ENCODE measurements around the gene PTGDR2. TPM values are rescaled to one million over a fixed set of nuclear protein-coding genes. Genes with fewer than 3 reads are reported as not detected.

The PTGDR2 gene
- total RNA-seq, 1 experiment from 2014 or later = 0.12 TPM

DNA sequence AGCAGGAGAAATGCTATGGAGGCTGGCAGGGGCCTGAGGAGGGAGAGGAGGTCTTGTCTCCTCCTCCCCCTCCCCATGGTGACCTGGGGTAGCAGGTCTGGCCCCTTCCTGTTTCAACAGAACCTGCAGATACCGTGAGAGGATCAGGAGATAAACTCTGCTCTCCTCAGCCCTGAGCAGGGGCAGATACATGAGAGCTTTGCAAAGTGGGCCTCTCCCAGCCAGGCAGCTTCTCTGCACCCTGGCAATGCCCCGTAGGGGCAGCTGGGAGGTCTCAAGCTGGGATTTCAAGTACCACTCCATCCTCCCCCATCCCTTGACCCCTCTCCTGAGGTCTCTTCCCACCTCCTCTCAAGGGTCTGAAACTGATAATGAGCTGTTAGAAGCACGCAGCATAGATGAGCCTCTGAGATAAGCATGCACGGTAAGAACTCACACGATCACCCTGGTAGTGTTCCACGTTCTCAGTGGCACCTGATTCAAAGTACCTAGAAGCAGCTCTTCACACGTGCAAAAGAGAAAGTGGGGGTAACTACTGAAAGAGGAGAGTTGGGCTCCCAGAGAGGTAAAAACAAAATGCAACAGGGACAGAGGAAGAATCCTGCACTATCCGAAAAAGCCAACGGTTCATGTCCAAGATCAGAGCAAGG lies 18.8 kb downstream of the PTGDR2 start:
- Histone ChIP-seq H3K4me1 (ENCODE audit: control insufficient read depth in 1 of 2, insufficient read depth in 2 of 2, low read length in 2 of 2) (peaks cover 2 to 7% of the 10 kb centered on the region in 2 experiments; a peak in 3 of 4 replicates), H3K79me2 (ENCODE audit: insufficient read depth, low read length) (peaks cover under 1% of the 10 kb centered on the region), H3K9me2 (ENCODE audit: insufficient read depth) (no peaks in the 10 kb centered on the region), H4K20me1 (ENCODE audit: insufficient read depth) (no peaks in the 10 kb centered on the region), H3K27ac (ENCODE audit: low read depth, low read length) (no peak overlapping the region), H3K4me2 (ENCODE audit: low read length) (no peak overlapping the region), H3K9ac (ENCODE audit: low read length) (no peak overlapping the region), H3K9me3 (ENCODE audit: control insufficient read depth in 1 of 2, insufficient read depth in 1 of 2, low read depth in 1 of 2, low read length in 2 of 2) (no peaks in the 10 kb centered on the region), H3K27me3 (ENCODE audit: insufficient read depth, low read length) (peaks cover 8% of the 10 kb centered on the region; the same call in 1 of the 2 replicates), H3K4me3 (replicated peaks in 1 of 2; ENCODE audit: low read depth in 1 of 2, low read length in 2 of 2) (no peak overlapping the region), H2AFZ (ENCODE audit: low read depth, low read length, poor library complexity, severe bottlenecking) (no peak overlapping the region), H3K36me3 (ENCODE audit: control insufficient read depth in 1 of 2, insufficient read depth in 2 of 2, low read length in 2 of 2) (no peaks in the 10 kb centered on the region)
- TF ChIP-seq JUND (IDR thresholded peaks at IDR 0.05) = no peak
- no peak for TF ChIP-seq ELF1 (IDR thresholded peaks at IDR 0.05; ENCODE audit: borderline replicate concordance, low read depth)
- TF ChIP-seq SRF (IDR thresholded peaks at IDR 0.05; ENCODE audit: low read depth) = no peak
- TF ChIP-seq ZFX (IDR thresholded peaks at IDR 0.05) = no peak
- no peak for TF ChIP-seq EZH2 (IDR thresholded peaks at IDR 0.05)
- TF ChIP-seq, protein P1, sequence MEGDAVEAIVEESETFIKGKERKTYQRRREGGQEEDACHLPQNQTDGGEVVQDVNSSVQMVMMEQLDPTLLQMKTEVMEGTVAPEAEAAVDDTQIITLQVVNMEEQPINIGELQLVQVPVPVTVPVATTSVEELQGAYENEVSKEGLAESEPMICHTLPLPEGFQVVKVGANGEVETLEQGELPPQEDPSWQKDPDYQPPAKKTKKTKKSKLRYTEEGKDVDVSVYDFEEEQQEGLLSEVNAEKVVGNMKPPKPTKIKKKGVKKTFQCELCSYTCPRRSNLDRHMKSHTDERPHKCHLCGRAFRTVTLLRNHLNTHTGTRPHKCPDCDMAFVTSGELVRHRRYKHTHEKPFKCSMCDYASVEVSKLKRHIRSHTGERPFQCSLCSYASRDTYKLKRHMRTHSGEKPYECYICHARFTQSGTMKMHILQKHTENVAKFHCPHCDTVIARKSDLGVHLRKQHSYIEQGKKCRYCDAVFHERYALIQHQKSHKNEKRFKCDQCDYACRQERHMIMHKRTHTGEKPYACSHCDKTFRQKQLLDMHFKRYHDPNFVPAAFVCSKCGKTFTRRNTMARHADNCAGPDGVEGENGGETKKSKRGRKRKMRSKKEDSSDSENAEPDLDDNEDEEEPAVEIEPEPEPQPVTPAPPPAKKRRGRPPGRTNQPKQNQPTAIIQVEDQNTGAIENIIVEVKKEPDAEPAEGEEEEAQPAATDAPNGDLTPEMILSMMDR (IDR thresholded peaks at IDR 0.05 in 2 of 3, conservative IDR thresholded peaks at IDR 0.05 in 1 of 3; ENCODE audit: borderline replicate concordance in 1 of 3, insufficient read depth in 1 of 3, low read depth in 2 of 3, low read length in 2 of 3) = no peak
- TF ChIP-seq CEBPB (IDR thresholded peaks at IDR 0.05; ENCODE audit: low read depth) = no peak
- no peak for TF ChIP-seq ZNF274 (IDR thresholded peaks at IDR 0.05; ENCODE audit: low read depth, low read length)
- no peak for TF ChIP-seq TCF7L2 (IDR thresholded peaks at IDR 0.05; ENCODE audit: borderline replicate concordance, extremely low read depth, insufficient read depth, insufficient read length)
- no peak for TF ChIP-seq YY1 (IDR thresholded peaks at IDR 0.05; ENCODE audit: extremely low read depth, insufficient replicate concordance, low read depth, low read length)
- TF ChIP-seq, protein P2, sequence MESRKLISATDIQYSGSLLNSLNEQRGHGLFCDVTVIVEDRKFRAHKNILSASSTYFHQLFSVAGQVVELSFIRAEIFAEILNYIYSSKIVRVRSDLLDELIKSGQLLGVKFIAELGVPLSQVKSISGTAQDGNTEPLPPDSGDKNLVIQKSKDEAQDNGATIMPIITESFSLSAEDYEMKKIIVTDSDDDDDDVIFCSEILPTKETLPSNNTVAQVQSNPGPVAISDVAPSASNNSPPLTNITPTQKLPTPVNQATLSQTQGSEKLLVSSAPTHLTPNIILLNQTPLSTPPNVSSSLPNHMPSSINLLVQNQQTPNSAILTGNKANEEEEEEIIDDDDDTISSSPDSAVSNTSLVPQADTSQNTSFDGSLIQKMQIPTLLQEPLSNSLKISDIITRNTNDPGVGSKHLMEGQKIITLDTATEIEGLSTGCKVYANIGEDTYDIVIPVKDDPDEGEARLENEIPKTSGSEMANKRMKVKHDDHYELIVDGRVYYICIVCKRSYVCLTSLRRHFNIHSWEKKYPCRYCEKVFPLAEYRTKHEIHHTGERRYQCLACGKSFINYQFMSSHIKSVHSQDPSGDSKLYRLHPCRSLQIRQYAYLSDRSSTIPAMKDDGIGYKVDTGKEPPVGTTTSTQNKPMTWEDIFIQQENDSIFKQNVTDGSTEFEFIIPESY (IDR thresholded peaks at IDR 0.05; ENCODE audit: extremely low read depth, insufficient replicate concordance, low read length) = no peak
- RAD21 ChIA-PET (ENCODE audit: low non-redundant PET in 1 of 2, low total read pairs in 2 of 2, uncharacterized antibody in 2 of 2, unreplicated experiment in 2 of 2) = no interaction called here
- ATAC-seq = no peak
- intact Hi-C loops (cut with micrococcal nuclease) = no loop called here
- POLR2A ChIA-PET = no interaction called here
- no TSS peak for BruUV-seq (replicated peaks)
- no peak for DNase-seq (ENCODE audit: low read depth, low spot score)
- CTCF ChIA-PET = interaction anchor here (1.2 kb wide), 1 partner anchor 51 kb away, joined by 6 read pairs; no protein-coding TSS in a partner anchor

Measured in HCT116 (cell line).